NB4 (cell line): ENCODE results near the gene KCNQ1.

Experiments
- DNase-seq: peaks from one replicate; pipeline ENCODE4 v3.0.0; 2010; ENCODE audit warnings: low read depth
- H3K4me3 ChIP-seq: one replicate; pipeline ENCODE4 v1.5.1; 2011; ENCODE audit warnings: mild to moderate bottlenecking, low read depth, low read length, moderate library complexity
- MYC ChIP-seq: IDR thresholded peaks from 2 replicates; pipeline ENCODE4 v1.6.1; 2011; ENCODE audit warnings: low read depth, low read length
- POLR2A ChIP-seq: IDR thresholded peaks from 2 replicates; pipeline ENCODE4 v1.6.1; 2011; ENCODE audit warnings: mild to moderate bottlenecking; ENCODE audit not compliant: insufficient read length; ENCODE audit errors: extremely low read depth
- TF ChIP-seq, protein P1 (sequence below): IDR thresholded peaks from one replicate; pipeline ENCODE4 v1.5.1; 2012; ENCODE audit warnings: low read depth, low read length
- TF ChIP-seq, protein P2 (sequence below): IDR thresholded peaks from 2 replicates; pipeline ENCODE4 v1.6.1; 2011; ENCODE audit warnings: low read depth, low read length

KCNQ1 gene

DNA sequence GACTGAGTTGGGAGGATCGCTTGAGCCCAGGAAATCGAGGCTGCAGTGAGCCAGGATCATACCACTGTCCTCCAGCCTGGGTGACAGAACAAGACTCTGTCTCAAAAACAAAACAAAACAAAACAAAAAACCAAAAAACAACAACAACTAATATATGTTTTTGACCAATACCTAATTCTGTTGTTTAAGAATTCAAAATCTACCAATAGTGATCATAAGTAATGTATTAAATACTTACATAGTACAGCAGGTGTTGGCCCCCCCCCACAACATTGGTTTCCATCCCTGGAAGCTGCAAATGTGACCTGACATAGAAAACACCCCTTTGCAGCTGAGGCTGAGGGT is 74.7 kb downstream of the KCNQ1 start:
- DNase-seq, result no peak
- no peak for TF ChIP-seq MYC
- TF ChIP-seq, protein P1, sequence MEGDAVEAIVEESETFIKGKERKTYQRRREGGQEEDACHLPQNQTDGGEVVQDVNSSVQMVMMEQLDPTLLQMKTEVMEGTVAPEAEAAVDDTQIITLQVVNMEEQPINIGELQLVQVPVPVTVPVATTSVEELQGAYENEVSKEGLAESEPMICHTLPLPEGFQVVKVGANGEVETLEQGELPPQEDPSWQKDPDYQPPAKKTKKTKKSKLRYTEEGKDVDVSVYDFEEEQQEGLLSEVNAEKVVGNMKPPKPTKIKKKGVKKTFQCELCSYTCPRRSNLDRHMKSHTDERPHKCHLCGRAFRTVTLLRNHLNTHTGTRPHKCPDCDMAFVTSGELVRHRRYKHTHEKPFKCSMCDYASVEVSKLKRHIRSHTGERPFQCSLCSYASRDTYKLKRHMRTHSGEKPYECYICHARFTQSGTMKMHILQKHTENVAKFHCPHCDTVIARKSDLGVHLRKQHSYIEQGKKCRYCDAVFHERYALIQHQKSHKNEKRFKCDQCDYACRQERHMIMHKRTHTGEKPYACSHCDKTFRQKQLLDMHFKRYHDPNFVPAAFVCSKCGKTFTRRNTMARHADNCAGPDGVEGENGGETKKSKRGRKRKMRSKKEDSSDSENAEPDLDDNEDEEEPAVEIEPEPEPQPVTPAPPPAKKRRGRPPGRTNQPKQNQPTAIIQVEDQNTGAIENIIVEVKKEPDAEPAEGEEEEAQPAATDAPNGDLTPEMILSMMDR, result no peak
- TF ChIP-seq, protein P2, sequence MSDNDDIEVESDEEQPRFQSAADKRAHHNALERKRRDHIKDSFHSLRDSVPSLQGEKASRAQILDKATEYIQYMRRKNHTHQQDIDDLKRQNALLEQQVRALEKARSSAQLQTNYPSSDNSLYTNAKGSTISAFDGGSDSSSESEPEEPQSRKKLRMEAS, result no peak
- TF ChIP-seq POLR2A, result no peak
- no peak overlapping the region for H3K4me3 ChIP-seq

DNA sequence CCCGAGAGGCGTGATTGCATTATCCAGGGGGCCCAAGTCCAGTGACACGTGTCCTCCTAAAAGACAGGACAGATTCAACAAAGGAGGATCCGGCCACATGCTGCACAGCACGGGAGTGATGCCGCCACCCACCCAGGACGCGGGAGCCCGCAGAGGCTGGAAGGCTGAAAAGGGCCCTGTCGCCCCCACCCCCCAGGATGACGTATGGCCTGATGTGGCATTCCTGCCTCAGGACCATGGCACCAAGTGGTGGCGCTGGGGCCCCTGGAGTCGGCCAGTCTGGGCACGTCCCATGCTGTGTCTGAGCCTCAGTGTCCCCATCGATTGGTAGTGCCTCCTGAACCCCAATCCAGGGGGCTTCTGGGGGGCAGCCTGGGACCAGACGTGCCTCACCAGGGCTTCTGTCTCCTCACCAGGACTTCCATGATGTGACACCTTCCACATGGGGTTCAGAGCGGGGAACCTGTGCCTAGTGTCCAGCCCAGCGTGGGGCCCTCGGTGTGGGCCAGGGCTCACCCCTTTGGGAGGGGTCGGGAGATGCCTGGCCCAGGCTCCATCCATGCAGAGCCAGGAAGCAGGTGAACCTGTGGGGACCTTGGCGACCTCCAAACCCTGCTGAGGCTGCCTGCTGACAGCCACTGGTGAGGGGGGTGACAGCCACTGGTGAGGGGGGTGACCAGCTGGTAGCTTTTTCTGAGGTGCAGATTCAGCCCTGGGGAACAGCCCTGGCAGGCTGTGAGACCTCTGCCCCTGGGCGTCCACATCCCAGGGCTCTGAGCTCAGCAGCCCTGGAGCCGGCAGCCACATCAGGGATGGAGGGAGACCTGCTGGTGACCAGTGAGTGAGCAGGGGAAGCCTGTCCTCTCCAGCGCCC is 75.3 kb downstream of the KCNQ1 start:
- TF ChIP-seq POLR2A (no peak), MYC (no peak)
- TF ChIP-seq, protein P1, result no peak
- TF ChIP-seq, protein P2, result no peak
- H3K4me3 ChIP-seq, result no peak overlapping the region
- DNase-seq, result no peak

DNA sequence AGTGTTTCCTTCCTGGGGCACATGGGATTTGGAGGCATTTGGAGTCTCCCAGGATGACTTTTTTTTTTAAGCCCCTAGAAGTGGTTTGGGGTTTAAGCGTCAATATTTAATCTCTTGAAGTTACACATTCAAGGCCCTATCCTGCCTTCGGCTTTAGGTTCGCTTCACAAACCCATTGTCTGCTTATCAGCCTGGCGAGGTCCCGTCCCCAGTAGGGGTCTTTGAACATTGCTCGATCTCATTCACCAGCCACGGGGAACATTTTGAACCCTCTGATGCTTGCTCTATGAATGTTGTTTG is 75.9 kb downstream of the KCNQ1 start:
- H3K4me3 ChIP-seq, result no peak overlapping the region
- TF ChIP-seq, protein P2, result no peak
- TF ChIP-seq, protein P1, result no peak
- TF ChIP-seq MYC (no peak), POLR2A (no peak)
- no peak for DNase-seq

DNA sequence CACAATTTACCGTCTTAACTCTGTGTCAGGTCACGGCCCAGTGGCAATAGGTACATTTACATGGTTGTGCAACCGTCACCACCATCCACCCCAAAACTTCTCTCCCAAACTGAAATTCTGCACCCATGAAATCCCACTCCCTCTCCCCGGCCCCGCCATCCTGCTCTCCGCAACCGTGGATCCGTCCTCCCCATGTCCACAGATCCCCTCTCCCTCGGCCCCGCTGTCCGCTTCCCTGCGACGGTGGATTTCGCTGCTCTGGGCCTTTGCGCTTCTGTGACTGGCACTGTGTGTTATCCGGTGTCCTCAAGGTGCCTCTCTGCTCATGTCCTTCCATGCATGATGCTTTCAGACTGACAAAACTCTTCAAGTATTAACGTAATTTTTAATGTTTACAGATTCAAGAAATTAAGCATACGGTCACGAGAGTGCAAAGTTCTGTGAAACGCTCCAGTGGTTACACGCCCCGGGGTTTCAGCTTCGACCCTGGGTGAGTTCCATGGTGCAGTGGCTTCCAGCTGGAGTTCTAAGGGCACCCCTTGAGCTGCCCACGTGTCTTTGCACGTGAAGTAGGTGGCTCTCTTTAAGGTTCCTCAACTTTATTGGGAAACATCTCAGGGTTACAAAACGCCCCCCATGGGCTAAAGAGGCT is 76.4 kb downstream of the KCNQ1 start:
- DNase-seq, result no peak
- no peak overlapping the region for H3K4me3 ChIP-seq
- TF ChIP-seq MYC (no peak), POLR2A (no peak)
- TF ChIP-seq, protein P2, result 0 out of 2 replicates have a peak, but pooled peaks have one; percentile 23
- TF ChIP-seq, protein P1, result no peak

DNA sequence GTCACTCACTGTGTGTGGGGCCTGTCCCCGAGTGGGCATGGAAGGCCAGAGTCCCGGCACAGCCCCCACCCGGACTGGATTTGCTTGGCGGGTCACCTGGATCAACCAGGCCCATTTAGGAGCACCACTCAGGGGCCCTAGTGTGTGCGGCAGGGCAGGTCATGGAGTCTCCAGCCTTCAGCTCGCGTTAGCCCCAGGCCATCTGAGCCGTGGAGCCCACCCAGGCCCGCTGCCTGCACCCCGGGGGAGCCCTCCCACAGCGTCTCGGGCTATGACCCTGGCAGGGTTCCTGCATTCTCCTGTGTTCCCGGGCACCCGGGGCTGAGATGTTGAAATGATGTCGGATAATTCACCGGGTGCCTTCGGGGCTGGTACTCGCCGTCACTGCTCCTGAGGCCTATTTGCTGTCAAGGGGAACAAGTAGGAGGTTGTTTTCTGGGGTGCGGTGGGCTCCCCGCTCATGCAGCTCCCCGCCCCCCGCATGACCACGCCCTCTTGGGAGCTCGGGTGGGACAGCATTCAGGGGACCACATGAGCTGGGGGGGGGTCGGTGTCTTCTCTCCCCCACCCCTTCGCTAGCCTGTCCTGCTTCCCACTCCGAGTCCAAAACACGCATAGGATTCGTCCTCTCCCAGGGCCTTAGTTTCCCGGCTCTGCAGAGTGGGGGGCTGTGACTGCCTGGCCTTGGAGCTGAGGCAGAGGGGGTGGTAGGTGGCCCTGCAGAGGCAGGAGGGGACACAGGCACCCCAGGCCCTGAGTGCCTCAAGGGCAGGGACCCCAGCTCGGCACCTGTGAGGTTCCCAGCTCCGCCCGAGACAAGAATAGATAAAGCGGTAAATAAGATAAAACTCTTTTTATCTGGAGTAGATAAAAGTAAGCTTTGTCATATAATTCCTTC is 77.2 kb downstream of the KCNQ1 start:
- TF ChIP-seq, protein P2, result no peak
- TF ChIP-seq, protein P1, result no peak
- TF ChIP-seq POLR2A, result no peak
- no peak for TF ChIP-seq MYC
- no peak overlapping the region for H3K4me3 ChIP-seq
- no peak for DNase-seq
